WERI-Rb-1 (cell line): Measurements from ENCODE around the gene BMP6.
A peak's percentile ranks its signal among the peaks of the same experiment; 100 is the strongest.

Experiments
- DNase-seq: peaks from one replicate; pipeline ENCODE4 v3.0.0-alpha.2; 2020
- H3K27ac ChIP-seq: fragments of 250-450 bp; sonication (Bioruptor Pico); 2 replicates; pipeline ENCODE4 v1.5.1; 2020; ENCODE audit warnings: mild to moderate bottlenecking, moderate library complexity
- H3K27me3 ChIP-seq: fragments of 250-450 bp; sonication (Bioruptor Pico); 2 replicates; pipeline ENCODE4 v1.5.1; 2021; ENCODE audit warnings: mild to moderate bottlenecking, low read depth, moderate library complexity; ENCODE audit not compliant: insufficient read depth, severe bottlenecking
- H3K36me3 ChIP-seq: fragments of 250-450 bp; sonication (Bioruptor Pico); 2 replicates; pipeline ENCODE4 v1.5.1; 2020; ENCODE audit warnings: mild to moderate bottlenecking, moderate library complexity
- H3K4me3 ChIP-seq: 2 replicates; pipeline ENCODE4 v1.5.1; 2011; ENCODE audit warnings: low read depth, mild to moderate bottlenecking, control low read depth, low read length
- H3K9me3 ChIP-seq: fragments of 250-450 bp; sonication (Bioruptor Pico); 2 replicates; pipeline ENCODE4 v1.5.1; 2021; ENCODE audit warnings: mild to moderate bottlenecking, moderate library complexity; ENCODE audit not compliant: severe bottlenecking
- TF ChIP-seq, protein P1 (sequence below): IDR thresholded peaks from 2 replicates; pipeline ENCODE4 v1.5.1; 2011; ENCODE audit warnings: low read depth, mild to moderate bottlenecking, control low read depth, inconsistent platforms, low read length

The BMP6 gene

DNA sequence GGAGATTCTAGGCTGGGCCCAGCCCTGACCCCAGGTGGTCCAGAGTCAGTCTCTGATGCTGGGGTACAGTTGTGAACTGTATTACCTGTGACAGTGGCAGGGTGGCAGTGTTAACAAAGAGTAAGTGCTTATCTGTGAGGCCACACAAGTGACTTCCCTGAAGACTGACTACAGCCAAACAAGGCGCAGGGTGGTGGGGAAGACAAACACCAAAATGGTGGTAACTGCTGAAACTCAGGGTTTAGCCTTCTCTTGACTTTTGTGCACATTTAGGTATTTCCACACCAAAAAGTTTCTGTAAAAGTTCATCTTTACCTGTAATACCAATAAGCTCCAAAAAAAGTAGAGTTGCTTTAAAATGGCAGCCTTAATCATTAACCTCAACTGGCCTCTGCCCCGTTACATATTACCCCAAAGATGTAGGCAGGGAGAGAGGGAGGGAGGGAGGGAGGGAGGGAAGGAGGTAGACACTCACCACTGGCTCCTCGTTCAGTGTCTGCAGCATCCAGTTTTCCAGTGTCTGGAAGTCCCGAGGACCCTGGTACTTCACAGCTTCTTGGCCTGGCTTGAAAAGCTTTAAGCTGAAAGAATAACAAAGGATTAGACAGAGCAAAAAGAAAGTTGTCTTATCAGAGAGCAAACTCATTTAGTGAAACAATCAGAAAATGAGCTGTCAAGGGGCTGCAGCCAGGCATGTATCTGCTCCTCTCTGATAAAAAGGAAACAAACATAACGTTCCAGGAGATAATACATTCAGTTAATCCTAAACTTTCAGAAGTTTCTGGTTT is 173.4 kb downstream of the BMP6 start:
- TF ChIP-seq, protein P1, sequence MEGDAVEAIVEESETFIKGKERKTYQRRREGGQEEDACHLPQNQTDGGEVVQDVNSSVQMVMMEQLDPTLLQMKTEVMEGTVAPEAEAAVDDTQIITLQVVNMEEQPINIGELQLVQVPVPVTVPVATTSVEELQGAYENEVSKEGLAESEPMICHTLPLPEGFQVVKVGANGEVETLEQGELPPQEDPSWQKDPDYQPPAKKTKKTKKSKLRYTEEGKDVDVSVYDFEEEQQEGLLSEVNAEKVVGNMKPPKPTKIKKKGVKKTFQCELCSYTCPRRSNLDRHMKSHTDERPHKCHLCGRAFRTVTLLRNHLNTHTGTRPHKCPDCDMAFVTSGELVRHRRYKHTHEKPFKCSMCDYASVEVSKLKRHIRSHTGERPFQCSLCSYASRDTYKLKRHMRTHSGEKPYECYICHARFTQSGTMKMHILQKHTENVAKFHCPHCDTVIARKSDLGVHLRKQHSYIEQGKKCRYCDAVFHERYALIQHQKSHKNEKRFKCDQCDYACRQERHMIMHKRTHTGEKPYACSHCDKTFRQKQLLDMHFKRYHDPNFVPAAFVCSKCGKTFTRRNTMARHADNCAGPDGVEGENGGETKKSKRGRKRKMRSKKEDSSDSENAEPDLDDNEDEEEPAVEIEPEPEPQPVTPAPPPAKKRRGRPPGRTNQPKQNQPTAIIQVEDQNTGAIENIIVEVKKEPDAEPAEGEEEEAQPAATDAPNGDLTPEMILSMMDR: peak; percentile 50
- peaks cover 100% of the 10 kb centered on the region for H3K36me3 ChIP-seq
- H3K4me3 ChIP-seq: no peak overlapping the region
- H3K27me3 ChIP-seq: no peaks in the 10 kb centered on the region
- H3K27ac ChIP-seq: no peak overlapping the region
- peak; percentile 38 for DNase-seq
- no peaks in the 10 kb centered on the region for H3K9me3 ChIP-seq

DNA sequence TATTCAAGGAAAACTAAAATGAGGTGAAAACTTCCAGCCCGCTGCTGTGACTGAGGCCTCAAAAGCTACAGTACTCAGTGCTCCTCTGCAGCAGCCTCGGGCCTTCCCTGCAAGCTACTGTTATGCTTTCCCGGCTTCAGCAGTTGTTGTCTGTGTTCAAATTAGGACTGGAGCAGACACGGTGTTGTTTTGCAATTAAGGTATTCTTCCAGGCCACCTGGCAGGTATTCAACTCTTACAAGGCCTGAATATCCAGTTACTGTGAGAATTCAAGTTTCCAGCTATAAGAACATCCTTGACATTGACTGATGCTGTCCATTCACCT is 174.0 kb downstream of the BMP6 start:
- Histone ChIP-seq H3K4me3 (no peak overlapping the region), H3K27ac (no peak overlapping the region), H3K27me3 (no peaks in the 10 kb centered on the region), H3K36me3 (peaks cover 100% of the 10 kb centered on the region), H3K9me3 (no peaks in the 10 kb centered on the region)
- no peak for DNase-seq
- TF ChIP-seq, protein P1: no peak

DNA sequence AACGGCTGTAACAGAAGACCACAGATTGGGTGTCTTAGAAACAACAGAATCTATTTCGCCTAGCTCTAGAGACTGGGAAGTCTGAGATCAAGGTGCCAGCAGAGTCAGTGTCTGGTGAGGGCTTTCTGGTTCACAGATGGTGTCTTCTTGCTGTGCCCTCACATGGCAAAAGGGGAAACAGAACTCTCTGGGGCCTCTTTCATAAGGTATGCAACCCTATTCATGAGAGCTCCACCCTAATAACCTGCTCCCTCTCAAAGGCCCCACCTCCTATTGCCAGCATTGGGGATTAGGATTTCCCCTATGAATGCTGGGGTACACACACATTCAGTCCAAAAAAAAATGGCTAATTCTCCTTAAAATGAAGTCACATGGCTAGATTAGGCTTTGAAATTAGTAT is 174.7 kb downstream of the BMP6 start:
- no peak overlapping the region for H3K4me3 ChIP-seq
- TF ChIP-seq, protein P1: no peak
- peaks cover 100% of the 10 kb centered on the region for H3K36me3 ChIP-seq
- no peaks in the 10 kb centered on the region for H3K9me3 ChIP-seq
- DNase-seq: no peak
- no peaks in the 10 kb centered on the region for H3K27me3 ChIP-seq
- H3K27ac ChIP-seq: no peak overlapping the region

DNA sequence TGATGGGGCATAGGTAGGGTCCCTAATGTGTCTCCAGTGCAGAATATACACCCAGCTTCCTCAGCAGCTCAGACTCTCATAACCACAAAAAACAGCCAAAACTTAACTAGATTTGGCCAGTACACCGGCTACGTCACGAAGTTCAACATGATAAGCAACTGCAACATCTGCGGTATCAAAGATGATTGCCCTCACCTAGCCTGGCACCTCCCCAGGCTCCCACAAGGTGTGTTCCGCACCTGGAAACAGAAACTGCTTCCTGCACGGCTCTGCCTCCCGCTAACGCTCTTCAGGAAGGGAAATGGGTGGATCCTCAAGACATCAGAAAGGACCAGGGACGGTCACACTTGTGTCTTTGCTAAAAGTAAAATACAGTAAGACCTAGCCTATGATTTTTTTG is 175.2 kb downstream of the BMP6 start:
- DNase-seq: no peak
- no peak overlapping the region for H3K4me3 ChIP-seq
- H3K36me3 ChIP-seq: peaks cover 98% of the 10 kb centered on the region
- H3K9me3 ChIP-seq: no peaks in the 10 kb centered on the region
- no peaks in the 10 kb centered on the region for H3K27me3 ChIP-seq
- no peak overlapping the region for H3K27ac ChIP-seq
- TF ChIP-seq, protein P1: no peak

DNA sequence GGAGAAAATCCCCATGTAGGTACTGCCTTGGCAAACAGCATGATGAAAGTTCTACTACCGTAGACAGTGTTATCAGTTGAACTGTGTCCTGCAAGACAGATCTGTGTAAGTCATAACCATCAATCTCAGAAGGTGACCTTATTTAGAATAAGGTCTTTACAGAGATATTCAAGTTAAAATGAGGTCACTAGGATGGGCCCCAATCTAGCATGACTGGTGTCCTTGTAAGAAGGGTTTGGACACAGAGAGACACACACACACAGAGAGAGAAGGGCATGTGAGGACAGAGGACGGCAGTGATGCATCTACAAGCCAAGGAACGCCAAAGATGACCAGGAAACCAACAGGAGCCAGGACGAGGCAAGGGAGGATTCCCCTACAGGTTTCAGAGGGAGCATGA is 175.9 kb downstream of the BMP6 start:
- Histone ChIP-seq H3K27me3 (no peaks in the 10 kb centered on the region), H3K36me3 (peaks cover 91% of the 10 kb centered on the region), H3K4me3 (no peak overlapping the region), H3K9me3 (no peaks in the 10 kb centered on the region), H3K27ac (no peak overlapping the region)
- TF ChIP-seq, protein P1: no peak
- no peak for DNase-seq

DNA sequence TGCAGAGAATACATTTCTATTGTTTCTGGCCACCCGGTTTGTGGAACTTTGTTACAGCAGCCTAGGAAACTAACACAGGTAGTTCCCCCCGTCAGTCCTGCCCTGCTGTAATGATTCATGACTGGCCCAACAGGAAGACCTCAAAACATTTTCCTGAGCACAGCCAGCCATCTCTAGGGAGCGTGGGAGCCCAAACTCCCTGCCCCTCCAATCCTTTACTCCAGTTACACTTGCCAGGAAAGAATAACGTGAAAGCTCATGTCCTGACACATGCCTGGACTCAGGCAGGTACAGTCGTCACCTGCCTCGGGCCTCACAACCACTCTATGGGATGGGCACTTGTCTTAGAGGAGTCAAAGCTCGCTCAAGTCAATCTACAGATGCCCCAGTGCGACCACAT is 176.3 kb downstream of the BMP6 start:
- DNase-seq: no peak
- H3K27ac ChIP-seq: no peak overlapping the region
- no peaks in the 10 kb centered on the region for H3K27me3 ChIP-seq
- peaks cover 87% of the 10 kb centered on the region for H3K36me3 ChIP-seq
- TF ChIP-seq, protein P1: no peak
- H3K4me3 ChIP-seq: no peak overlapping the region
- H3K9me3 ChIP-seq: no peaks in the 10 kb centered on the region
